GDM1 (cell line): ENCODE data around the gene BLM.

Experiments used
- DNase-seq: peaks from one replicate; lab custom pipeline; 2025; lab: John Stamatoyannopoulos, UW

Gene BLM

GRCh38 chr15:90691982-90692773 is 25.0 kb upstream of the BLM start:
- no peak for DNase-seq

- DNase-seq, result no peak
Measured at GRCh38 chr15:90694987-90695386, 22.2 kb upstream of the BLM start.

GRCh38 chr15:90697175-90697574 is 20.0 kb upstream of the BLM start:
- no peak for DNase-seq

- no peak for DNase-seq
Measured at GRCh38 chr15:90698629-90699028, 18.5 kb upstream of the BLM start.

- DNase-seq, result no peak
Measured at GRCh38 chr15:90701048-90701447, 16.1 kb upstream of the BLM start.

- DNase-seq, result peak; percentile 27
Measured at GRCh38 chr15:90701880-90702630, 15.1 kb upstream of the BLM start.

GRCh38 chr15:90703455-90703854 is 13.7 kb upstream of the BLM start:
- no peak for DNase-seq

GRCh38 chr15:90705212-90705611 is 11.9 kb upstream of the BLM start:
- no peak for DNase-seq

GRCh38 chr15:90706394-90707327 is 10.5 kb upstream of the BLM start:
- no peak for DNase-seq

- no peak for DNase-seq
Measured at GRCh38 chr15:90707489-90707888, 9.7 kb upstream of the BLM start.

GRCh38 chr15:90708516-90708915 is 8.6 kb upstream of the BLM start:
- DNase-seq, result no peak

- DNase-seq, result no peak
Measured at GRCh38 chr15:90709278-90709677, 7.9 kb upstream of the BLM start.

GRCh38 chr15:90710436-90711027 is 6.6 kb upstream of the BLM start:
- DNase-seq, result no peak

GRCh38 chr15:90711418-90711824 is 5.7 kb upstream of the BLM start:
- no peak for DNase-seq

GRCh38 chr15:90711842-90712241 is 5.3 kb upstream of the BLM start:
- no peak for DNase-seq

GRCh38 chr15:90713081-90713480 is 4.1 kb upstream of the BLM start:
- no peak for DNase-seq

- no peak for DNase-seq
Measured at GRCh38 chr15:90716317-90716975, 700 bp upstream of the BLM start.

GRCh38 chr15:90718232-90718631 is 1.1 kb downstream of the BLM start:
- DNase-seq, result no peak

- DNase-seq, result no peak
Measured at GRCh38 chr15:90720131-90720530, 3.0 kb downstream of the BLM start.

- DNase-seq, result peak; percentile 38
Measured at GRCh38 chr15:90729261-90729660, 12.1 kb downstream of the BLM start.

GRCh38 chr15:90730290-90730689 is 13.1 kb downstream of the BLM start:
- DNase-seq, result no peak
